H1 (cell line): ENCODE measurements around the gene GALT. TPM values are rescaled to one million over a fixed set of nuclear protein-coding genes. Genes with fewer than 3 reads are reported as not detected.

Experiments used
- ASH2L ChIP-seq: fragments of 200-600, 300-600 bp; sonication (generic); IDR thresholded peaks from one replicate; pipeline ENCODE4 v1.7.1; 2017; ENCODE audit warnings: low read length
- CBX5 ChIP-seq: fragments of 300-800, 300-1000 bp; sonication (generic); IDR thresholded peaks from 2 replicates; pipeline ENCODE4 v1.7.1; 2016; ENCODE audit warnings: antibody characterized with exemption, low read length, low read depth
- CEBPB ChIP-seq: IDR thresholded peaks from 2 replicates; pipeline ENCODE4 v1.6.1; 2012; ENCODE audit warnings: low read depth, low read length
- CREB1 ChIP-seq: IDR thresholded peaks from 2 replicates; pipeline ENCODE4 v1.6.1; 2012; ENCODE audit warnings: inconsistent platforms
- CTBP2 ChIP-seq: IDR thresholded peaks from 2 replicates; pipeline ENCODE4 v1.7.0; 2011; ENCODE audit warnings: borderline replicate concordance, mild to moderate bottlenecking, moderate library complexity, mixed read lengths, low read length; ENCODE audit not compliant: insufficient read depth, insufficient read length
- EGR1 ChIP-seq: IDR thresholded peaks from 2 replicates; pipeline ENCODE4 v1.6.1; 2011; ENCODE audit warnings: low read depth, low read length, borderline replicate concordance
- EP300 ChIP-seq, 2 experiments: IDR thresholded peaks; 1 replicate in 1 of 2; 2 replicates in 1 of 2; pipeline ENCODE4 v1.6.1; 2011 to 2012; ENCODE audit warnings: low read depth in 2 of 2, low read length in 2 of 2, mild to moderate bottlenecking in 2 of 2, borderline replicate concordance in 1 of 2, inconsistent platforms in 1 of 2, moderate library complexity in 1 of 2
- GABPA ChIP-seq: IDR thresholded peaks from 2 replicates; pipeline ENCODE4 v1.6.1; 2011; ENCODE audit warnings: mild to moderate bottlenecking, low read length, moderate library complexity, borderline replicate concordance; ENCODE audit not compliant: insufficient read depth
- JUND ChIP-seq: IDR thresholded peaks from 2 replicates; pipeline ENCODE4 v1.6.1; 2011; ENCODE audit warnings: mild to moderate bottlenecking, improper control_type of control experiment, low read length
- KDM1A ChIP-seq: fragments of 200-600, 300-600 bp; sonication (generic); IDR thresholded peaks from 2 replicates; pipeline ENCODE4 v1.7.1; 2016; ENCODE audit warnings: mild to moderate bottlenecking, low read length, borderline replicate concordance
- POLR2A ChIP-seq, 2 experiments: IDR thresholded peaks; 1 replicate in 1 of 2; 2 replicates in 1 of 2; pipeline ENCODE4 v1.6.1; 2011; ENCODE audit warnings: low read depth in 2 of 2, low read length in 2 of 2, mild to moderate bottlenecking in 2 of 2; ENCODE audit errors: control extremely low read depth in 1 of 2
- POLR2AphosphoS5 ChIP-seq: IDR thresholded peaks from 2 replicates; pipeline ENCODE4 v1.6.1; 2011; ENCODE audit warnings: low read depth, low read length
- RBBP5 ChIP-seq: IDR thresholded peaks from 2 replicates; pipeline ENCODE4 v1.7.1; 2012; ENCODE audit warnings: low read depth, mild to moderate bottlenecking, inconsistent platforms, low read length, moderate library complexity, borderline replicate concordance
- SIN3A ChIP-seq, 2 experiments: IDR thresholded peaks in 1 of 2; conservative IDR thresholded peaks in 1 of 2; 2 replicates each; pipeline ENCODE4 v1.6.1; 2011 to 2012; ENCODE audit warnings: low read length in 2 of 2, improper control_type of control experiment in 1 of 2, low read depth in 1 of 2, mild to moderate bottlenecking in 1 of 2
- SP1 ChIP-seq: IDR thresholded peaks from 2 replicates; pipeline ENCODE4 v1.6.1; 2011; ENCODE audit warnings: low read depth, low read length
- SUZ12 ChIP-seq: fragments of 200-600 bp; sonication (generic); IDR thresholded peaks from 2 replicates; pipeline ENCODE4 v1.6.1; 2012; ENCODE audit warnings: mild to moderate bottlenecking, inconsistent platforms, low read length, moderate library complexity, mixed read lengths
- polyA plus RNA-seq, 7 experiments: library from polyadenylated mRNA; depleted of rRNA in 3 of 7; stranded (reverse) in 5 of 7; unstranded in 2 of 7; fragments of >200 nt in 5 of 7; fragments of 200-250 nt in 2 of 7; gene quantifications; 1 replicate in 5 of 7; 2 replicates in 1 of 7; 4 replicates in 1 of 7; pipeline versions ENCODE4 v1.2.1 to v1.2.3, GENCODE V29; 2011 to 2013; ENCODE audit warnings: missing spikeins in 2 of 7, mixed read lengths in 2 of 7
- total RNA-seq: library from RNA; stranded (reverse); fragmentation: NEBNext Ultra II Directional; extraction: Animal tissue kit (Norgen Biotek cat#: 25700); gene quantifications from 2 replicates; pipeline ENCODE4 v1.2.1, GENCODE V29; 2021
- TF ChIP-seq, protein P1 (sequence below), 3 experiments: IDR thresholded peaks; 1 replicate in 2 of 3; 2 replicates in 1 of 3; pipeline versions ENCODE4 v1.5.1 to v1.6.1; 2011; ENCODE audit warnings: low read length in 3 of 3, mild to moderate bottlenecking in 3 of 3, inconsistent platforms in 2 of 3, low read depth in 1 of 3, moderate library complexity in 1 of 3; ENCODE audit not compliant: insufficient read depth in 1 of 3; ENCODE audit errors: control extremely low read depth in 1 of 3
- TF ChIP-seq, protein P2 (sequence below): IDR thresholded peaks from 2 replicates; pipeline ENCODE4 v1.6.1; 2011; ENCODE audit warnings: low read length, improper control_type of control experiment
- TF ChIP-seq, protein P3 (sequence below): IDR thresholded peaks from 2 replicates; pipeline ENCODE4 v1.6.1; 2012; ENCODE audit warnings: inconsistent platforms

The GALT gene
- total and polyA plus RNA-seq, 2 of the 8 experiments (the other 6 are each of a cell fraction or from before 2014, with no cell fraction given) = 21.9 to 50.6 TPM

DNA sequence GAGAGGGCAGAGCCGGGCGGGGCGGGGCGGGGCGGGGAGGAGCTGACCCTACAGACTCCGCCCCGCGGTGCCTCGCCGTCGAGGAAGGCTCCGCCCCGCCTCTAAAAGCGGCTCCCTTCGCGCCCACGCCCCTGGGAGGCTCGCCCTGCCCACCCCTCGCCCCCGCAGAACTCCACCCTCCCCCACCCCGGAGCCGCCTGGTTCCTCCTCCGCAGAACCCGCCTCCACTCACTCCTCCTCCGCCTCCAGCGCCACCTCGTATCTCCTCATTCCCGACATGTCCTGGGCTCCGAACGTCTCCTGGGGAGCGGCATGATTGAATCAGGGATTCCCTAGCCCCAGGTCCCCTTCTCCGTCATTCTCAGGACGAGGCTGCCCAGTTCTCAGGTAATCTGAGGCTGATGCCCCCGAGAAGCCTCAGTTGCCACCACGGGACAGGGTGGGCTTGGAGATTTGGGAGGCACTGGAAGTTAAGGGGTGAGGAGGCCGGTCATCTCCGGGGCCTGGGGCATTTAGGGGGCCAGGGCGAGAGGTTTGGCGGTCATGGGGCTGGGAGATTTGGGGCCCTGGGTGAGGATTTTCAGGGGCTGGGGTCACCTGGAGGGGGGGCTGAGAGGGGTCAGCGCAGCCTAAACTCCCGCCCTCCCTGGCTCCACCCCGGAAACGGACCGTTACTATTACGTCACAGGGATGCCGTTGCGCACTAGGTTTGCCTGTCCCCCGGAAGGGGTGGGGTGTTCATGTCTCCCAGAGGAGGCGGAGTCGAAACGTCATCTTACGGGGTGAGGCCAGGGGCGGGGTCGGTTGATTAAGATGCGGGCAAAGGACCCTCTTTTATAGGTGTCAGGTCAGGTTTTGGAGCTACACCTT, 19.1 kb downstream of the GALT start (continued):
- TF ChIP-seq EP300 (IDR thresholded peaks at IDR 0.05; ENCODE audit: borderline replicate concordance in 1 of 2, low read depth in 2 of 2, low read length in 2 of 2) (no peak), SP1 (peak; percentile 89), GABPA (peak; percentile 83; the same call in 1 of the 2 replicates), CBX5 (no peak), ASH2L (peak; percentile 82), POLR2AphosphoS5 (peak; percentile 87), CTBP2 (no peak), POLR2A (IDR thresholded peaks at IDR 0.05; ENCODE audit: control extremely low read depth in 1 of 2, low read depth in 2 of 2, low read length in 2 of 2) (peak in 1 of 2 experiments; percentile 83; a peak in 2 of 3 replicates), JUND (no peak), KDM1A (no peak), EGR1 (peak; percentile 90), CREB1 (peak; percentile 98), SIN3A (conservative IDR thresholded peaks at IDR 0.05 in 1 of 2, IDR thresholded peaks at IDR 0.05 in 1 of 2; ENCODE audit: low read depth in 1 of 2, low read length in 2 of 2) (0 out of 4 replicates have a peak, but pooled peaks of 1 of the 2 experiments have one; percentile 41), CEBPB (peak; percentile 71), SUZ12 (no peak), RBBP5 (peak; percentile 69; the same call in 1 of the 2 replicates)
- TF ChIP-seq, protein P1, sequence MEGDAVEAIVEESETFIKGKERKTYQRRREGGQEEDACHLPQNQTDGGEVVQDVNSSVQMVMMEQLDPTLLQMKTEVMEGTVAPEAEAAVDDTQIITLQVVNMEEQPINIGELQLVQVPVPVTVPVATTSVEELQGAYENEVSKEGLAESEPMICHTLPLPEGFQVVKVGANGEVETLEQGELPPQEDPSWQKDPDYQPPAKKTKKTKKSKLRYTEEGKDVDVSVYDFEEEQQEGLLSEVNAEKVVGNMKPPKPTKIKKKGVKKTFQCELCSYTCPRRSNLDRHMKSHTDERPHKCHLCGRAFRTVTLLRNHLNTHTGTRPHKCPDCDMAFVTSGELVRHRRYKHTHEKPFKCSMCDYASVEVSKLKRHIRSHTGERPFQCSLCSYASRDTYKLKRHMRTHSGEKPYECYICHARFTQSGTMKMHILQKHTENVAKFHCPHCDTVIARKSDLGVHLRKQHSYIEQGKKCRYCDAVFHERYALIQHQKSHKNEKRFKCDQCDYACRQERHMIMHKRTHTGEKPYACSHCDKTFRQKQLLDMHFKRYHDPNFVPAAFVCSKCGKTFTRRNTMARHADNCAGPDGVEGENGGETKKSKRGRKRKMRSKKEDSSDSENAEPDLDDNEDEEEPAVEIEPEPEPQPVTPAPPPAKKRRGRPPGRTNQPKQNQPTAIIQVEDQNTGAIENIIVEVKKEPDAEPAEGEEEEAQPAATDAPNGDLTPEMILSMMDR (IDR thresholded peaks at IDR 0.05; ENCODE audit: control extremely low read depth in 1 of 3, insufficient read depth in 1 of 3, low read depth in 1 of 3, low read length in 3 of 3) = 0 out of 4 replicates have a peak, but pooled peaks of 1 of the 3 experiments have one; percentile 5
- TF ChIP-seq, protein P2, sequence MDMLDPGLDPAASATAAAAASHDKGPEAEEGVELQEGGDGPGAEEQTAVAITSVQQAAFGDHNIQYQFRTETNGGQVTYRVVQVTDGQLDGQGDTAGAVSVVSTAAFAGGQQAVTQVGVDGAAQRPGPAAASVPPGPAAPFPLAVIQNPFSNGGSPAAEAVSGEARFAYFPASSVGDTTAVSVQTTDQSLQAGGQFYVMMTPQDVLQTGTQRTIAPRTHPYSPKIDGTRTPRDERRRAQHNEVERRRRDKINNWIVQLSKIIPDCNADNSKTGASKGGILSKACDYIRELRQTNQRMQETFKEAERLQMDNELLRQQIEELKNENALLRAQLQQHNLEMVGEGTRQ = no peak
- TF ChIP-seq, protein P3, sequence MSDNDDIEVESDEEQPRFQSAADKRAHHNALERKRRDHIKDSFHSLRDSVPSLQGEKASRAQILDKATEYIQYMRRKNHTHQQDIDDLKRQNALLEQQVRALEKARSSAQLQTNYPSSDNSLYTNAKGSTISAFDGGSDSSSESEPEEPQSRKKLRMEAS = peak; percentile 32; the same call in 1 of the 2 replicates
